ENCODE measurements around the gene KCNE1.

Gene KCNE1

GRCh38 chr21:34511787-34512455 lies at the start of gene KCNE1:
Gene KCNE1 (minus strand): TSS chr21:34512210. CDS start chr21:34449634, 62,576 bp downstream.
- no peak within 1 kb of the TSS for H3K4me3 Mint-ChIP-seq
- H3K4me1 Mint-ChIP-seq: no peaks in the 10 kb centered on the region
- no peak within 1 kb of the TSS for H3K27ac Mint-ChIP-seq
- H3K36me3 Mint-ChIP-seq (ENCODE audit: low read depth): peaks cover under 1% of the 10 kb centered on the region
- H3K9me3 Mint-ChIP-seq: no peaks in the 10 kb centered on the region
- no peak for TF ChIP-seq CTCF (IDR thresholded peaks at IDR 0.05; ENCODE audit: unreplicated experiment in 3 of 3)
- H3K27me3 Mint-ChIP-seq (ENCODE audit: low read depth): peaks cover 5% of the 10 kb centered on the region

- Mint-ChIP-seq H3K27ac (no peak overlapping the region), H3K36me3 (ENCODE audit: low read depth) (no peaks in the 10 kb centered on the region), H3K4me1 (peaks cover 9% of the 10 kb centered on the region), H3K9me3 (no peaks in the 10 kb centered on the region), H3K4me3 (no peak overlapping the region), H3K27me3 (ENCODE audit: low read depth) (no peaks in the 10 kb centered on the region)
- no peak for TF ChIP-seq CTCF (IDR thresholded peaks at IDR 0.05; ENCODE audit: unreplicated experiment in 3 of 3)
Observed at GRCh38 chr21:34561806-34562205, 49.8 kb upstream of the KCNE1 start.

GRCh38 chr21:34560609-34561008 lies 48.6 kb upstream of the KCNE1 start:
- no peak overlapping the region for H3K27ac Mint-ChIP-seq
- H3K4me3 Mint-ChIP-seq: no peak overlapping the region
- no peaks in the 10 kb centered on the region for H3K36me3 Mint-ChIP-seq (ENCODE audit: low read depth)
- no peak for TF ChIP-seq CTCF (IDR thresholded peaks at IDR 0.05; ENCODE audit: unreplicated experiment in 3 of 3)
- H3K27me3 Mint-ChIP-seq (ENCODE audit: low read depth): no peaks in the 10 kb centered on the region
- H3K4me1 Mint-ChIP-seq: peaks cover 9% of the 10 kb centered on the region
- H3K9me3 Mint-ChIP-seq: no peaks in the 10 kb centered on the region

GRCh38 chr21:34560021-34560420 lies 48.0 kb upstream of the KCNE1 start:
- H3K36me3 Mint-ChIP-seq (ENCODE audit: low read depth): peaks cover 2% of the 10 kb centered on the region
- H3K9me3 Mint-ChIP-seq: peaks cover 2% of the 10 kb centered on the region
- H3K27ac Mint-ChIP-seq: no peak overlapping the region
- H3K4me1 Mint-ChIP-seq: peaks cover 9% of the 10 kb centered on the region
- no peak for TF ChIP-seq CTCF (IDR thresholded peaks at IDR 0.05; ENCODE audit: unreplicated experiment in 3 of 3)
- no peaks in the 10 kb centered on the region for H3K27me3 Mint-ChIP-seq (ENCODE audit: low read depth)
- no peak overlapping the region for H3K4me3 Mint-ChIP-seq

GRCh38 chr21:34559089-34559631 lies 47.1 kb upstream of the KCNE1 start:
- no peaks in the 10 kb centered on the region for H3K27me3 Mint-ChIP-seq (ENCODE audit: low read depth)
- H3K36me3 Mint-ChIP-seq (ENCODE audit: low read depth): peaks cover 11% of the 10 kb centered on the region
- H3K9me3 Mint-ChIP-seq: peaks cover 10% of the 10 kb centered on the region
- H3K4me3 Mint-ChIP-seq: no peak overlapping the region
- no peak overlapping the region for H3K27ac Mint-ChIP-seq
- H3K4me1 Mint-ChIP-seq: peaks cover 9% of the 10 kb centered on the region
- TF ChIP-seq CTCF (IDR thresholded peaks at IDR 0.05; ENCODE audit: unreplicated experiment in 3 of 3): no peak

- TF ChIP-seq CTCF (IDR thresholded peaks at IDR 0.05; ENCODE audit: unreplicated experiment in 3 of 3): no peak
- H3K36me3 Mint-ChIP-seq (ENCODE audit: low read depth): peaks cover 12% of the 10 kb centered on the region
- no peak overlapping the region for H3K4me3 Mint-ChIP-seq
- H3K27me3 Mint-ChIP-seq (ENCODE audit: low read depth): no peaks in the 10 kb centered on the region
- no peak overlapping the region for H3K27ac Mint-ChIP-seq
- peaks cover 10% of the 10 kb centered on the region for H3K9me3 Mint-ChIP-seq
- peaks cover 9% of the 10 kb centered on the region for H3K4me1 Mint-ChIP-seq
Observed at GRCh38 chr21:34558166-34558565, 46.2 kb upstream of the KCNE1 start.
